ENCODE data around the gene ASPHD2. TPM values are rescaled to one million over a fixed set of nuclear protein-coding genes. Genes with fewer than 3 reads are reported as not detected.

ASPHD2 gene
- total RNA-seq, 1 experiment from 2014 or later: 0.44 TPM

GRCh38 chr22:26383968-26384556 is 45.0 kb upstream of the ASPHD2 start:
- ChIA-PET CTCF (no interaction called here), POLR2A (ENCODE audit: unreplicated experiment) (no interaction called here)
- TF ChIP-seq CTCF (conservative IDR thresholded peaks at IDR 0.05) (no peak), EZH2 (IDR thresholded peaks at IDR 0.05; ENCODE audit: low read depth) (no peak)
- no peak overlapping the region for H2AFZ ChIP-seq
- H3K36me3 ChIP-seq (ENCODE audit: low read depth): no peaks in the 10 kb centered on the region
- peaks cover 66% of the 10 kb centered on the region for H3K27me3 ChIP-seq (ENCODE audit: insufficient read depth, low read depth)
- H3K4me3 ChIP-seq: no peak overlapping the region
- H3K4me2 ChIP-seq: no peak overlapping the region
- H3K27ac ChIP-seq: no peak overlapping the region
- DNase-seq: no peak
- intact Hi-C loops (cut with micrococcal nuclease; ENCODE audit: unreplicated experiment): no loop called here
- H3F3A ChIP-seq (ENCODE audit: insufficient read depth, low read depth): no peaks in the 10 kb centered on the region
- H3K9me3 ChIP-seq (ENCODE audit: insufficient read depth, low read depth): no peaks in the 10 kb centered on the region
- H4K20me1 ChIP-seq (ENCODE audit: insufficient read depth): no peaks in the 10 kb centered on the region
- H3K4me1 ChIP-seq (replicated peaks; ENCODE audit: insufficient read depth): no peaks in the 10 kb centered on the region
- no TSS peak for BruUV-seq (replicated peaks)
- no peaks in the 10 kb centered on the region for H3K79me2 ChIP-seq (ENCODE audit: low read depth)
- no peaks in the 10 kb centered on the region for H3K9me2 ChIP-seq (ENCODE audit: insufficient read depth)

- Histone ChIP-seq H3F3A (ENCODE audit: insufficient read depth, low read depth) (no peaks in the 10 kb centered on the region), H3K79me2 (ENCODE audit: low read depth) (no peaks in the 10 kb centered on the region), H3K36me3 (ENCODE audit: low read depth) (no peaks in the 10 kb centered on the region), H3K9me3 (ENCODE audit: insufficient read depth, low read depth) (no peaks in the 10 kb centered on the region), H3K27me3 (ENCODE audit: insufficient read depth, low read depth) (peaks cover 65% of the 10 kb centered on the region), H4K20me1 (ENCODE audit: insufficient read depth) (no peaks in the 10 kb centered on the region), H3K27ac (no peak overlapping the region), H3K9me2 (ENCODE audit: insufficient read depth) (no peaks in the 10 kb centered on the region), H2AFZ (no peak overlapping the region), H3K4me1 (replicated peaks; ENCODE audit: insufficient read depth) (no peaks in the 10 kb centered on the region), H3K4me2 (no peak overlapping the region), H3K4me3 (no peak overlapping the region)
- TF ChIP-seq EZH2 (IDR thresholded peaks at IDR 0.05; ENCODE audit: low read depth): no peak
- TF ChIP-seq CTCF (conservative IDR thresholded peaks at IDR 0.05): no peak
- no peak for DNase-seq
- ChIA-PET POLR2A (ENCODE audit: unreplicated experiment) (no interaction called here), CTCF (no interaction called here)
- BruUV-seq (replicated peaks): no TSS peak
- intact Hi-C loops (cut with micrococcal nuclease; ENCODE audit: unreplicated experiment): no loop called here
Measured at GRCh38 chr22:26385164-26385563, 43.9 kb upstream of the ASPHD2 start.

GRCh38 chr22:26389125-26389524 is 39.9 kb upstream of the ASPHD2 start:
- ChIA-PET POLR2A (ENCODE audit: unreplicated experiment) (interaction anchor here (0.6 kb wide), 1 partner anchor 95 kb away, joined by 10 read pairs; the partner anchor contains the start of gene SRRD), CTCF (no interaction called here)
- Histone ChIP-seq H2AFZ (no peak overlapping the region), H3K9me2 (ENCODE audit: insufficient read depth) (no peaks in the 10 kb centered on the region), H3K27ac (no peak overlapping the region), H4K20me1 (ENCODE audit: insufficient read depth) (no peaks in the 10 kb centered on the region), H3K4me1 (replicated peaks; ENCODE audit: insufficient read depth) (no peaks in the 10 kb centered on the region), H3F3A (ENCODE audit: insufficient read depth, low read depth) (no peaks in the 10 kb centered on the region), H3K4me2 (no peak overlapping the region), H3K36me3 (ENCODE audit: low read depth) (no peaks in the 10 kb centered on the region), H3K27me3 (ENCODE audit: insufficient read depth, low read depth) (peaks cover 65% of the 10 kb centered on the region), H3K4me3 (no peak overlapping the region), H3K9me3 (ENCODE audit: insufficient read depth, low read depth) (no peaks in the 10 kb centered on the region), H3K79me2 (ENCODE audit: low read depth) (no peaks in the 10 kb centered on the region)
- TF ChIP-seq CTCF (conservative IDR thresholded peaks at IDR 0.05) (no peak), EZH2 (IDR thresholded peaks at IDR 0.05; ENCODE audit: low read depth) (no peak)
- no TSS peak for BruUV-seq (replicated peaks)
- intact Hi-C loops (cut with micrococcal nuclease; ENCODE audit: unreplicated experiment): no loop called here
- no peak for DNase-seq

All from PC-9 (cell line).